Fibroblast of gingiva (primary cell): Measurements from ENCODE around the gene CSF1R.

ENCODE experiments used
- DNase-seq: peaks from one replicate; pipeline ENCODE4 v3.0.0-alpha.2; 2011; ENCODE audit warnings: low read depth

CSF1R gene

GRCh38 chr5:150023136-150023535 lies 63.2 kb downstream of the CSF1R start:
- DNase-seq = no peak

GRCh38 chr5:150022681-150023080 lies 63.7 kb downstream of the CSF1R start:
- DNase-seq = no peak

- peak; percentile 82 for DNase-seq
Measured at GRCh38 chr5:150022158-150022531, 64.2 kb downstream of the CSF1R start.

- DNase-seq = peak; percentile 32
Measured at GRCh38 chr5:150021491-150022157, 64.7 kb downstream of the CSF1R start.

GRCh38 chr5:150020249-150020648 lies 66.1 kb downstream of the CSF1R start:
- DNase-seq = no peak

- DNase-seq = no peak
Measured at GRCh38 chr5:150017226-150018005, 68.9 kb downstream of the CSF1R start.

- no peak for DNase-seq
Measured at GRCh38 chr5:150016537-150016936, 69.8 kb downstream of the CSF1R start.

GRCh38 chr5:150015415-150015814 lies 70.9 kb downstream of the CSF1R start:
- DNase-seq = no peak

GRCh38 chr5:150014456-150014855 lies 71.9 kb downstream of the CSF1R start:
- DNase-seq = no peak

- DNase-seq = no peak
Measured at GRCh38 chr5:150013931-150014330, 72.4 kb downstream of the CSF1R start.

- DNase-seq = no peak
Measured at GRCh38 chr5:150009671-150010387, 76.5 kb downstream of the CSF1R start.

GRCh38 chr5:150007050-150007449 lies 79.3 kb downstream of the CSF1R start:
- no peak for DNase-seq

GRCh38 chr5:150006318-150006717 lies 80.0 kb downstream of the CSF1R start:
- no peak for DNase-seq
